CD4-positive, alpha-beta T cell treated with Interleukin-4 for 1 hour (primary cell): ENCODE data around the gene FAXC.
"Not testable (repeated sequence)": the region's sequence is repeated elsewhere in the genome, so short reads cannot be mapped to it uniquely, and the experiment has no call there.

ENCODE experiments used
- DNase-seq, 2 donors: peaks; one replicate each; pipeline ENCODE4 v3.0.0-alpha.2; 2020 to 2022

Gene FAXC

DNA sequence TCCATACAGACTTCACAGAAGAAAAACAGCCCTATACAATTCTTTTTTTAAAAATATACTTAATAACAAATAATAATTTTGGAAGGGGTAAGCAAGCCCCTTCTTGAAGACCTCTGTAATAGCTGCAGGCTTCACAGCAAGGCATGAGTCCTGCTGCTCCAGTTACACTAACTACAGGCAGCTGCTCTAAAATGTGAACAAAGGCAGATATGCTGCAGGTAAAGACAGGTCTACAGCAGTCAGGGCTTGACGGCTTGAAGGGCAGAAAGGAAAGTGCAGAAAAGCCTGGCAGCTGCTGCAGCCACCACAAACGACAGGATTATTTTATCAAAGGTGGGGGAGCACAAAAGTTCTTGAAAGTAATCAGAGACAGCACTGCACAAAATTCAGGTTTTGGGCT, 11.3 kb downstream of the FAXC start:
- DNase-seq = no peak

DNA sequence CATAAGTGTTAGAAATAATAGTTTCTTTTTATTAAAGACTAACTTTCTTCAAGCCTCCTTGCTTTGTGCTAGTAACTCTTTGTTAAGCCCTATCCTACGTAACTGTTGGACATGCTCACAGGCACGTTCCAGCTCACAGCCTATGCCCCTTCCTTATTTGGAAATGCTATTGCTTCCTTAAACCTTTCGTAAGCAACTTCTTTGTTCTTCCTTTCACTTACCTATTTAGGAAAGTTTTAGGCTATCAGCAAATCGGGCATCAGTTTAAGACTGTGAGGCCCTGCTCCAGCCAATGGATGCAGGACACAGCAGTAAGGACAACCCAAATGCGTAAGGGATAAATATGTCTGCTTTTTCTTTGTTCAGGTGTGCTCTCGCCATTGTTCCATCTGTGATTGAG, 14.2 kb downstream of the FAXC start:
- not testable (repeated sequence) for DNase-seq

DNA sequence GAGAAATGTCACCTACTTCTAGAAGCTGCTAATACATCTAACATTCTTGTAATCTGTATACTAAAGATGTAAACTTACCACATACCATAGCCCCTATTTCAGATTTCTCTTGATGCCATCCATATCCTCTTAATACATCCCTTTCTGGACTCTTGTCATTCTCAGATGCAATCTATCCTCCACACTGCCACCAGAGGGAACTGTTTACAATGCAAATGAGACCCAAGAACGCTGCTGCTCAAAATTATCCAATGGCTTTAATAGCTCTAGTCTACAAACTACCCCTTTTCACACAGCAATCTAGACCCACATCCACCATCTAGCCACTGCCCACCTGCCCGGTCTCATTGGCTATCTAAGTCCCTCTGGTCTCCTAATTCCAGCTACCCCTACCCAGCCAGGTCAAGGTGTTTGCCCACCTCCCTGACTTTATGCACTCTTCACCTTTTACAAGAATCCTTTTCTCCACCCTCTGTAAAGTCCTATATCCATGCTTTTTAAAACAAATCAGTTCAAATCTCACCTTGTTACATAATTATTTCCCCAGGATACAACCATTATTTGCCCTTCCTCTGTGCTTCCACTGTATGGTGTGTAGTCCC, 14.8 kb downstream of the FAXC start:
- DNase-seq = peak in 1 of 2 donors; percentile 19

DNA sequence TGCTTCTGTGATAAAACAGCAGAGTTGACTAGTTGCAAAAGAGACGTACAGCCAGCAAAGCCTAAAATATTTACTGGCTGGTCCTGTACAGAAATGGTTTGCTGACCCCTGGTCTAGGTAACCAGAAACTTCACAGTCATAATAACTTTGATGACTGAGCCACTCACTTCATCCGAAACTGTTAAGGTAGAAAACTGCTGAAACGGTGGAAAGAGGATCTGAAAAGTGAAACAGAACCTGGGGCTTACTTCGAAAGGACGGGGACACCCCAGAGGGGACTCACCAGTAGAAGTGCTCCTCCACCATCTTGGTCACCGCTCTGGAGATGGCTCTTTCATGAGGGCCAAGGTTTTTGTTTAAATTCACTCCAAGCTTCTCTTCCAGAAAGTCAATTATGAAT, 16.4 kb downstream of the FAXC start:
- DNase-seq = no peak

DNA sequence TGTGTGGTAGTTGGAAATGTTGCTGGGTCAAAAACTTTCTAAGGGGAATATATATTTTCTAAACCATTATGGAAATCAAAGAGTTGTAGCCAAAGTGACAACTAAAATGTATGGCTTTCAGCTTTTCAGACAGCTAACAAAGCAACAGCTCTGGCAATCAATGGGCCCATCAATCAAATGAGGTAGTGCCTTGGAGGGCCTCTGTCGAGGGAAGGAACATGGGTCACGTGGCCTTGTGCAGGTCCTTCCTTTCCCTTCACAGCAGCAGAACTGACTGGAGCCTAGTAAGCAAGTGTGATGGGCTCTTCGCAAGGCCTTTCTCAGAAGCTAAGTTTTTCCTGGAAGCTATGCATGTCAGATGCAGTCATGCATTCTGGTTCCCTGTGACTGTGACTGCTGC, 17.9 kb downstream of the FAXC start:
- no peak for DNase-seq

DNA sequence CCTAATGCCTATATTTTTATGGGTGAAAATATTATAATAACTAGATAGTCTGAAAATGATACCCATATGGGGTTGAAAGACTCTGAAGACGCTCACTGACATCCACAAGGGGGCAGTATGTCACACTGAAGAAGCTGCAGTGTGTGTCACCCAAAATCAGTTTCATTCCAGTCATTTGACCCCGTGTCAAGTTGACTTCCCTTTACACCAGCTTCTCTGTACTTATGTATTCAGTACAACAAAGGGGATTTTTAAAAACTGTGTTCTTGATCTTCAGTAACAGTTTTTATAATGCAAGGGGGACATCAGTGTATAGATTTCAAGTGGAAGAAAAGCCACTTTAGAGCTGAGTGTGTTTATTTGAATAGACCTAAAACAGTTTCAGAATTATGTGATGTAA, 19.3 kb downstream of the FAXC start:
- peak; percentile 51 to 56 for DNase-seq

DNA sequence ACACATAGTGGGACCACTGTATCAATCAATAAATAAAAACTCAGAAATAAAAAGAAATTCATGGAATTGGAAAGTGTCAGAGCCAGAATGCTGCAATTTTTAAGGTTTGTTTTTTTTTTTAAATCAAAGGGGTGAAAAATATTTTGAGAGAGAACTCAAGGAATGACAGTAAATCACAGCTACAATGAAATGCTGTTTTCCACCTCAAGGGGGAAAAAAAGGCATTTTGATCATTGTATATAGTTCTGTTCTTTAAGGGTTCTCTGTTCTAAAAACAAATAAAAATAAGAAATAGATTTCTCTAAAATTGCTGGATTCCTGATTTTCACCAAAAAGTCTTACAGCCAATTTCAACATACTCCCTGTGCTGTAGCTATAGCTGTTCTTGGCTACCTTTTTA, 24.5 kb downstream of the FAXC start:
- DNase-seq = no peak

DNA sequence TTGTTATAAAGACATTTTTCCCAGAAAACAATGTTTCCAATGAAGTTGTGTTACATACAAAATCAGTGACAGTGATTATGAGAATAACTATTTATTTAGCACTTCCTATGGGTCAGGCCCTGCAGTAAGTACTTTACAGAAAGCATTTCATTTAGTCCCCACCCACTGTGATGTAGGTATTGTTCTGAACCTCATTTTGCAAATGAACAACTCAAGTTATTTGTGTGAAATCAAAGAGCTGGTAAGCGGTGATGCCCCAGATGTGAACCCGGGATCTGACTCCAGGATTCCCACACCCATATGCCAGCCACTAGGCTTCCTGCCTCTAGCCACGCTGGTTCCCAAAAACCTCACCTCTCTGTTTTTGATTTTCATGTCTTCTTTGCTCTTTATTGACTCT, 30.9 kb downstream of the FAXC start:
- DNase-seq = no peak

DNA sequence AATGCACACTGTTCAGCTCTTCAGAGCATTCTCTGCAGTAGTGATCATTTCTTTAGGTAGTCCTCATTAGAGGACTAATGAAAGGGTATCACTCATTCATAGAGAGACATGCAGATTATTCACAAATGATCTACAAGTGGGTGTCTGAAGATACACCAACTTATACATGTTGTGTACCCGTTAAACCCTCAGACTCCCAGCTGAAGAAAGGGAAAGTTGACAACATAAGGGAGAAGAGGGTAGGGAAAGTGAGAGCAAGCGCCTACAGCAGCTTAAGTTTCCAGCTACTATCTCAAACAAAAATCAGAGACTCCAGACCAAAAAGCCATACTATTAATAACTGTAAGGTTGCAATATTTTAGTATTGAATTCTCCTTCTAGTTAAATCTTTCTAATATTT, 37.1 kb downstream of the FAXC start:
- DNase-seq = no peak

DNA sequence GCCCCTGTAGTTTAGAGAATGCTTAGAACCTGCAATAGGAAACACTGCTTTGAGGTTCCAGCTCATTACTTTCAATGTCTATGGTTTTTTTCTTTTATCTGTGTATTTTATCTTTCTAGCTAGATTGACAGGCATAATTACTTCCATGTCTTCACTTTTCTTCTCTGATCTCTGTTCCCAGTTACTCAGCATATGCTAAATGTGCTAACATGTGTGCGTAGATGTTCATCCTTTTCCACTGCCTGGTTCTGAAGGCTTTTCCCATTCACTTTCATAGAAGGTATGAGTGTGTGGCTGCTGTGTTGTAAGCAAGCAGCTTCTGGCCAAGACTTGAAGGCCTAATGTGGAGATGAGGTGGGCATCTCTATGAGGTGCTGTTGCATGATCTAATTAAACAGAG, 38.9 kb downstream of the FAXC start:
- no peak for DNase-seq

DNA sequence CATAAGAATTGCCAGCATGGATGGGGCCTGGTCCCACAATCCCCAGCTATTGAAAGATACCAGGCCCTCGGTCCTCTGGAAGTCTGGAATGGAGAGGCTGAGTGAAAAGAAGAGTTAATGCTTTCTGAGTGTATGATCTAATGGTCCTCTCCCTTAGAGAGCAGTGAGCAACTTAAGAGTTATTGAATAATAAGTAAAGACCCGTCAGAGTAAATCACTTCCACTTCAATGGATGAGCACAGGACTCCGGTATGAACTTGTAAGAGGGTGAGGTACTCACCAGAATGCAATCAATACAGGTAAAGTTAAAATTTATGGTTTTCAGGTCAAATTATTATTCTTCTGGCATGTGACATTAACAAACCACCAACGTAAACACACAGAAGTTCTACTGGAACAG, 39.9 kb downstream of the FAXC start:
- DNase-seq = no peak

DNA sequence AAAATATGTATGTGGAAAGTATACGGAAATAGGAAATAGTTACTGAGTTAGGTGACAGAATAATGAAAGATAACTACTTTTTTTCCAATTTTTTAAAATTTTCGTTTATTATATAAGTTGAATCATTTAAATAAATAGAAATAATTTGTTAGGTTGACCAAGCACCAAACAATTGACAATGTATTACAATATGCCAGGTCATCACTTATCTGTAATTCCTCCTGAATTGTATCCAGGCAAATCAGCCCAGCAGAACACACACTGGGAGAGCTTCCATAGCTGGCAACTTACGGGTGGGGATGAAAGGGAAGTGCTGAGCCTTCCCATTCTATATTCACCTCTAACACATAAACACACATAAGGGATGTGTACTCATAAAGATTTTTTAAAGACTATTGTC, 40.7 kb downstream of the FAXC start:
- no peak for DNase-seq

DNA sequence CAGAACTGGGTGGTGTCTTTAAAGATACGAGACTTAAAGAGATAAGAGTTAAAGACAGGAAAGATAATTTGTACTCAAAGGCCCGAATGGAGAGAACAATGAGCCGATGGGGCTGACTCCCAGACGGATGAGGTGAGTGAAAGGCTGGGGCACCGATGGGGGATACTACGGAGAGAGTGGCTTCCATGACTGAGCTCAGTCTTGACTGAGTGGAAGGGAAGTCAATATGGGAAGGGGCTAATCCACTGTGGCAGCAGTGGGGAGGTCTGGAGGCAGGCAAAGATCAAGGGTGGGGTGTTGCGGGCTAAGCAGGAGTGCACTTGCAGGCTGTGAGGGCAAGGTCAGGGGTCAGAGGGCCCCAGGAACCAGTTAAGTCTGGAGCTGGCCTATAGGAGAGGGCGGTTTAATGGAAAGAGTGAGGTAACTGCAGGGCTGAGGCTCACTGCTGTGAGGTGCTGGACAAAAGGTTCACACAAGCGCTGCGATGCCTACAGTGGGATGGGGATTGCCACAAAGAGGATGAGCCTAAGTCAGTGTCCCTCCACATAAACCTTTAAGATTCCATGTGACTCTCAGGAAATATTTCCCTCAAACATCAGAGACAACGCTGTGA, 42.1 kb downstream of the FAXC start:
- DNase-seq = no peak

DNA sequence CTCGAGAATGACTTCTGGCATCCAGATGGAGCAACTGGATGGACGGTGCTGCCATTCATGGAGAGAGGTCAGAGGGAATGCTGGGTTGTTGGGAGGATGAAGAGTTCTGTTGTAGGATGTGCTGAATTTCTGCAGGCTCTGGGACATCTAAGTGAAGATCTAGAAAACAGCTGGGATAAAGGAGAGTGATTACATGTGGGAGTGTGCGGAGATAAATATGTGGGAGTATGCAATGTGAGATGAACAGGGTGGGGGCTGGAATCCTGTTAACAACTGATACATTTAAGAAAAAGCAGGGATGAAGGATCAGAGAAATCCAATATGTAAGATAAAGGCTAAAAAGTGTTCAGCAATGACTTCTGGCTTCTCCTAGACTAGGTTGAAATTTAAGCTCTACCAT, 43.1 kb downstream of the FAXC start:
- DNase-seq = no peak

DNA sequence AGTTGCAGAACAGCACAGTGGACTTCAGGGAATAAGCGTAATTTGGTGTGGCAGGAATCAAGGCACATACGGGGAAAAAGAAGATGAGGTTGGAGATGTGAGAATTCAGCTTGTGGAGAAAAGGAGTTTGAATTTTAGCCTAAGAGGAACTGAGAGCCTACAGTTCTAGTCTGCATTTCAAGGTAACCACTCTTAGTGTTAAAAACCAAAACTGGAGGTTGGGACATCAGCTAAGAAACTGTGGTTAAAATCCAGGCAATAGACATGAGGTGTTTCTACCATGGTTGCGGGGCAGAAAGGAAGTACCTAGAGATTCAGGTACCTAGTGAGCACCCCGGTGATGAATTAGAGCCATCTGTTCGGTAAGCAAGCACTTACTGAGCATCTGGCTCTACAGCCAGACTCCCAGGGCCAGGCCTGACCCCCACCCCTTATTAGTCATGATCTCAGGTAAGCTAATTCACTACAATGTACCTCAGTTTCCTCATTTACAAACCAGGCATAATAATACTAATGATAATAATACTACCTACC, 44.4 kb downstream of the FAXC start:
- no peak for DNase-seq

DNA sequence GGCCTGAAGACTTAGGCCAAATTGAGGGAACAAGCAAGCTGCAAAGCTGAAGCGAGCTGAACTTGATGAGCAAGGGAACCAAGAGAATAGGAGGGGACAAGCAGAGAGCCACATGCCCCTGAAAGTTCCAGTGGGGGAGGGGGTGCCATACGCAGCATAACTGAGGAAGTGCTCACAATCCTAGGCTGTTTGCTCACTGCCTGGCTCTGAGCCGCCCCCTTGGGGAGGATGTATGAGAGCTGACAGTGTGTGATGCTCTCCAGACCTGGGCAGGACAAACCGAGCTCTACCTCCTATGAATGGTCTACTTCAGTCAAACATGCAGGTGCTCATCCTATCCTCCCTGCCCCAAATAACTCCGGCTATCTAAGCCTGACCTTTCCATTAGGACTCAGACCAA, 52.1 kb downstream of the FAXC start:
- no peak for DNase-seq

DNA sequence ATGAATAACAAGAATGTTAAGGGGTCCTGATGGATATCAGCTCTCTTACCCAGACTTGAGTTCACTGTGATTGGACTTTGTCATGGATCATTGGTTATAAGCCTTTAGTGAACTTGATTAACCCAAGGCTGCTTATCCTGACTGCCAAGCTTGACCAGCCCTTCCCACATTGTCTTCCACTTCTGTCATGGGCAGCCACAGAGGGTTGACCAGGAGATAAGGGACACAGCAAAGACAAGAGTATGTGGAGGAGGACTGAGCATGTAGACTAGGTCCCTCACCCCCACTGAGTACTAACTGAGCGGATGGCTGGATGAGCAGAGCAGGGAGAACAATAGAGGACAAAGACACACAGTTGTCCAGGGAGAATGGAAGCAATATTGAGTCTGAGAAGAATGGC, 52.5 kb downstream of the FAXC start:
- no peak for DNase-seq

DNA sequence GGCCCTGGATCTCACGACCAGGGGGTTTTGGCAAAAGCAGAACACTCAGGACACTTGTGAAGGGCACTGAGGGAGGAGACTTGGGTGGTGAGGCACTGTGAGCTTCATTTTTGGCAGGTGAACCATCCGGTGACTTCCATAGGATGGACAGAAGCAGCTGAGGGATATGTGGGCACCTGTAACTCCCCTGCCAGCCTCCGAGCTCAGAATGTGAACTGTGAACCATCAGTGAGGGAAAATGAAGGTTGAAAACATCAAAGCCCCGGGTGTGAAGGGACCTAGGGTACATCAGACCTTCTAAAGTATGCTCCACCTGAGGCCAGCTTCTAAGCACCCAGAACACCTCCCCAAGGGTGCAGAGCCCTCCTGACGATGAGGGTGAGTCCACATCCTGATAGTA, 53.2 kb downstream of the FAXC start:
- DNase-seq = no peak

DNA sequence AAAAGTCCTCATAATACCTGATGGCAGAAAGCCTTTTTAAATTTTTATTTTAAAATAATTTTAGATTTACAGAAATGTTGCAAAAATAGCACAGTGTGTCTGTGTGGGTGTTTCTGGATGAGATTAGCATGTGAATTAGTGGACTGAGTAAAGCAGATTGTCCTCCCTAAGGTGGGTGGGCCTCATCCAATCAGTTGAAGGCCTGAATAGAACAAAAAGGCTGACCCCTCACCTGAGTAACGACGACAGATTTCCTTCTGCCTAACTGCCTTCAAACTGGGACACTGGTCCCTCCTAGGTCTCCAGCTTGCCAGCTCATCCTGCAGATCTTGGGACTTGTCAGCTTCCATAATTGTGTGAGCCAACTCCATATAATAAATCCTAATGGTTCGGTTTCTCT, 54.2 kb downstream of the FAXC start:
- DNase-seq = no peak

DNA sequence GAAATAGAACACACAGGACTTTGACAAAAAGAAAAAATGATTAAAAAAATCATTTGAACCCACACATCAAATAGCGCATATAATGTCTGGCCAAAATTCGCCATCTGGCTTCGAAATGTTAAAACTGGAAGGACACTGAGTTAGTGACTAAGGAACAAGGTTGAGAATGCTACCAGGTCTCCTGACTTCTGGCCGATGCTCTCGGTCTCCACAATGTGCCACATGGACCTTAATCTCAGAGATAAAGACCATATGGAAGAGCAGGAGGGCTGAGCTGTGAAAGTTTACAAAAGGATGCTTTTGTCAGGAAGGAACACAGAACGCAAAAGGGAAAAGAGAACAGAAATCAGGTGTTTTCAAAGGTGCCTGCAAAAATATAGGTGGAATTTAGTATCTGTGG, 54.7 kb downstream of the FAXC start:
- no peak for DNase-seq

DNA sequence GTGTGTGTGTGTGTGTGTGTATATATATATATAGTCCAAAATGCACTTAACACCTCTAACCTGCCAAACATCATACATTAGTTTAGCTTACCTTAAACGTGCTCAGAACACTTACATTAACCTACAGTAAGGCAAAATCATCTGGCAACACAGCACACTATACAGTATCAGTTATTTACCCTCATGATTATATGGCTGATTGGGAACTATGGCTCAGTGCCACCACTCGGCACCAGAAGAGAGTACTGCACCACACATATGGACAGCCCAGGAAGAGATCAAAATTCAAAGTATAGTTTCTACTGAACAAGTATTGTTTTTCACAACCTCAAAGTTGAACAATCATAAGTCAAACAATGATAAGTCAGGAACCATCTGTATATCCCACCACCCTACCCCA, 59.8 kb downstream of the FAXC start:
- no peak for DNase-seq

DNA sequence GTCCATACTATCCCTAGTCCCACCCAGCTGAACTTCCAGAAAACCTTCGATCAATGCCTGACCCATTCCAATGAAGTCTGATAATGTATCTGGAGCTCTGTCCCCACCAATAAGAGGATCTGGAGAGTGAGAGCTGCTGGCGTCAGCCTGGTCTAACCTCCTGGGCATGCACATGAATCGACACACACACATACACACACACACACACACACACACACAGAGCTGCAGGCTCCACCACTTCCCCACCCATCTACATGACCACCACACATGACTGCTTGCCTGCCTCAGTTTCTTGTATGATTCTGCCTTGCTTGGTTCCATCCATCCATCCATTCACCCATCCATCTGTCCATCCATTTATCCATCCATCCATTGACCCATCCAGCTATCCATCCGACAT, 60.8 kb downstream of the FAXC start:
- no peak for DNase-seq

DNA sequence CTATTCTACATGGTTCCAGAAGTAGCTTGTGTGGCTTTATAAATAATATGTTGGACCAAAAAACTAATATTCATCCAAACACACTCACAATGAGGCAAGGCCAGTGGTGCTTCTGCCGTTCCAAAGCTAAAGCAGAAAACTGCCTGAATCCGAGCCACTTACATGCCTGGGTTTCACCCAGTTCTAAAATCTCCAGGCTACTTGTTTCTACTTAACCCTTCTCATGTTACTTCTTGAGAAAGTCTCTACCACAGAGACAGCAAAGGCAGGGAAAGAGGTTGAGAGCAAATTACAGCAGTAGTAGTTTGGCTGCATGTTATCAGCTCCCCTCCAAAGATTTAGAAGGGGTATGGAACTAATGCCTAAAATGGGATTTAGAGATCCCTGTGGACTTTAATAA, 62.0 kb downstream of the FAXC start:
- no peak for DNase-seq

DNA sequence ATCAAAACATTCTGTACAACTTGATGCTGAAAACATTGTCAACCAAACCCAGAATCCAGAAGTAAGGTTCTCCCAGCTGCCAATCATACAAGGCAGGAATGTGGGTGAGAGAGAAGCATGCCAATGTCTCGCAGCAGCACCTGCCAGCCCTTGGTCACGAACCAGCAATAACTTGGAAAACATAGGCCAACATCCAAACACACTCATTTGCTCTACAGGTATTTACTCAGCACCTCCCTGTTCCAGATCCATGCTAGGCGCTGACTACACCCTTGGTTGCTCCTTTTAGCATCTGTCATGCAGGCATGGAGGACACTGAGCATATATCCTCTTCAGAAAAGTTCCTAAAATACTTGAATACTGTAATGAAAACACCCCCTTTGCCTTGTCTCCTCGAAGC, 63.6 kb downstream of the FAXC start:
- no peak for DNase-seq

DNA sequence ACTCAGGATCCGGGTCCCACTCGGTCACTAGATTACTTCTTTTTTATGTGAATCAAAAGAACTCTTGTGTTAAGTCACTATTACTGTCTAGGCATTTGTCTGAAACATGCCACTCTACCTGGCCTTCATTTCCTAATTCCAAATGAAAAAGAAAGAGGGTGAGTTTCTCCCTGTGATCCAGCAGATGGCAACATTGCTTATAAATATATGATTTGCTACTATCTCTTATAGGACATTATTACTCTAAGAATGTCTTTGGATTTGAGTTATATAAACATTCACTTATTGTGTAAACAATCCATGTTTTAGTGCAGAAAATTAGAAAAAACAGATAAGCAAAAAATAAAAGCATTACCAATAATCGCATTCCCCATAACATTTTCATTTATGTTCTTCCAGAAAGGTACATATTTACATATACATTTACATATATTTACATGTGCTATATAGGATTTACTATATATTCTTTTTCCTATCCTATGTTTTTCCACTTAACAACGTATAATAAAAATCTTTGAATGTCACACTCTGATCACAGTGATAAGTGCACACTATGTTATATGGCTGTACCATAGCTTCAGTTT, 66.9 kb downstream of the FAXC start:
- no peak for DNase-seq
